ENCODE results near the gene LZIC.

LZIC gene

GRCh38 chr1:9942939-9943788, at the start of gene LZIC, which contains the start of gene NMNAT1:
TSS of gene LZIC (minus strand) at chr1:9943391. CDS start at chr1:9936619, 6,772 bp downstream.
TSS of gene NMNAT1 (plus strand) at chr1:9943475. CDS start at chr1:9972074, 28,599 bp downstream.
- Histone ChIP-seq H3K4me1 (ENCODE audit: insufficient read depth, low read length) (peaks cover 6% of the 10 kb centered on the region), H3K9me3 (ENCODE audit: low read length) (no peaks in the 10 kb centered on the region), H3K4me3 (ENCODE audit: low read depth in 1 of 2, low read length in 2 of 2) (peak within 1 kb of the TSS; percentile 75 to 86), H3K27me3 (ENCODE audit: control insufficient read depth in 1 of 2, insufficient read depth in 2 of 2, low read length in 2 of 2) (no peaks in the 10 kb centered on the region), H3K36me3 (ENCODE audit: insufficient read depth, low read length) (peaks cover 4% of the 10 kb centered on the region), H3K27ac (ENCODE audit: low read depth, low read length) (peak within 1 kb of the TSS; percentile 88), H3K9ac (ENCODE audit: low read length) (peak within 1 kb of the TSS; percentile 97)

- H3K9me3 ChIP-seq (ENCODE audit: low read length) = no peaks in the 10 kb centered on the region
- H3K27me3 ChIP-seq (ENCODE audit: control insufficient read depth in 1 of 2, insufficient read depth in 2 of 2, low read length in 2 of 2) = peaks cover 0 to 12% of the 10 kb centered on the region in 2 donors
- H3K9ac ChIP-seq (ENCODE audit: low read length) = no peak overlapping the region
- H3K4me1 ChIP-seq (ENCODE audit: insufficient read depth, low read length) = no peaks in the 10 kb centered on the region
- no peak overlapping the region for H3K27ac ChIP-seq (ENCODE audit: low read depth, low read length)
- no peaks in the 10 kb centered on the region for H3K36me3 ChIP-seq (ENCODE audit: insufficient read depth, low read length)
- H3K4me3 ChIP-seq (ENCODE audit: low read depth in 1 of 2, low read length in 2 of 2) = no peak overlapping the region
Observed at GRCh38 chr1:9992910-9993309, 49.7 kb upstream of the LZIC start.

- Histone ChIP-seq H3K9ac (ENCODE audit: low read length) (no peak overlapping the region), H3K27ac (ENCODE audit: low read depth, low read length) (no peak overlapping the region), H3K36me3 (ENCODE audit: insufficient read depth, low read length) (no peaks in the 10 kb centered on the region), H3K27me3 (ENCODE audit: control insufficient read depth in 1 of 2, insufficient read depth in 2 of 2, low read length in 2 of 2) (no peaks in the 10 kb centered on the region), H3K4me3 (ENCODE audit: low read depth in 1 of 2, low read length in 2 of 2) (no peak overlapping the region), H3K9me3 (ENCODE audit: low read length) (no peaks in the 10 kb centered on the region), H3K4me1 (ENCODE audit: insufficient read depth, low read length) (no peaks in the 10 kb centered on the region)
Observed at GRCh38 chr1:9990944-9991343, 47.8 kb upstream of the LZIC start.

- no peak overlapping the region for H3K4me3 ChIP-seq (ENCODE audit: low read depth in 1 of 2, low read length in 2 of 2)
- H3K9ac ChIP-seq (ENCODE audit: low read length) = no peak overlapping the region
- no peaks in the 10 kb centered on the region for H3K27me3 ChIP-seq (ENCODE audit: control insufficient read depth in 1 of 2, insufficient read depth in 2 of 2, low read length in 2 of 2)
- no peaks in the 10 kb centered on the region for H3K36me3 ChIP-seq (ENCODE audit: insufficient read depth, low read length)
- no peaks in the 10 kb centered on the region for H3K9me3 ChIP-seq (ENCODE audit: low read length)
- H3K4me1 ChIP-seq (ENCODE audit: insufficient read depth, low read length) = no peaks in the 10 kb centered on the region
- H3K27ac ChIP-seq (ENCODE audit: low read depth, low read length) = no peak overlapping the region
Observed at GRCh38 chr1:9989773-9990172, 46.6 kb upstream of the LZIC start.

GRCh38 chr1:9985001-9985400, 41.8 kb upstream of the LZIC start:
- Histone ChIP-seq H3K27me3 (ENCODE audit: control insufficient read depth in 1 of 2, insufficient read depth in 2 of 2, low read length in 2 of 2) (no peaks in the 10 kb centered on the region), H3K9me3 (ENCODE audit: low read length) (no peaks in the 10 kb centered on the region), H3K4me3 (ENCODE audit: low read depth in 1 of 2, low read length in 2 of 2) (no peak overlapping the region), H3K27ac (ENCODE audit: low read depth, low read length) (no peak overlapping the region), H3K9ac (ENCODE audit: low read length) (no peak overlapping the region), H3K36me3 (ENCODE audit: insufficient read depth, low read length) (peaks cover 12% of the 10 kb centered on the region), H3K4me1 (ENCODE audit: insufficient read depth, low read length) (no peaks in the 10 kb centered on the region)

- Histone ChIP-seq H3K4me3 (ENCODE audit: low read depth in 1 of 2, low read length in 2 of 2) (no peak overlapping the region), H3K27ac (ENCODE audit: low read depth, low read length) (no peak overlapping the region), H3K9me3 (ENCODE audit: low read length) (no peaks in the 10 kb centered on the region), H3K4me1 (ENCODE audit: insufficient read depth, low read length) (no peaks in the 10 kb centered on the region), H3K9ac (ENCODE audit: low read length) (no peak overlapping the region), H3K27me3 (ENCODE audit: control insufficient read depth in 1 of 2, insufficient read depth in 2 of 2, low read length in 2 of 2) (no peaks in the 10 kb centered on the region), H3K36me3 (ENCODE audit: insufficient read depth, low read length) (peaks cover 12% of the 10 kb centered on the region)
Observed at GRCh38 chr1:9984253-9984652, 41.1 kb upstream of the LZIC start.

GRCh38 chr1:9960706-9961562, 17.7 kb upstream of the LZIC start:
- no peaks in the 10 kb centered on the region for H3K36me3 ChIP-seq (ENCODE audit: insufficient read depth, low read length)
- H3K4me1 ChIP-seq (ENCODE audit: insufficient read depth, low read length) = no peaks in the 10 kb centered on the region
- no peaks in the 10 kb centered on the region for H3K27me3 ChIP-seq (ENCODE audit: control insufficient read depth in 1 of 2, insufficient read depth in 2 of 2, low read length in 2 of 2)
- H3K4me3 ChIP-seq (ENCODE audit: low read depth in 1 of 2, low read length in 2 of 2) = no peak overlapping the region
- H3K9ac ChIP-seq (ENCODE audit: low read length) = no peak overlapping the region
- no peaks in the 10 kb centered on the region for H3K9me3 ChIP-seq (ENCODE audit: low read length)
- H3K27ac ChIP-seq (ENCODE audit: low read depth, low read length) = no peak overlapping the region

- H3K4me3 ChIP-seq (ENCODE audit: low read depth in 1 of 2, low read length in 2 of 2) = no peak overlapping the region
- no peaks in the 10 kb centered on the region for H3K4me1 ChIP-seq (ENCODE audit: insufficient read depth, low read length)
- no peaks in the 10 kb centered on the region for H3K27me3 ChIP-seq (ENCODE audit: control insufficient read depth in 1 of 2, insufficient read depth in 2 of 2, low read length in 2 of 2)
- H3K9me3 ChIP-seq (ENCODE audit: low read length) = no peaks in the 10 kb centered on the region
- H3K9ac ChIP-seq (ENCODE audit: low read length) = no peak overlapping the region
- no peak overlapping the region for H3K27ac ChIP-seq (ENCODE audit: low read depth, low read length)
- H3K36me3 ChIP-seq (ENCODE audit: insufficient read depth, low read length) = no peaks in the 10 kb centered on the region
Observed at GRCh38 chr1:9960011-9960410, 16.8 kb upstream of the LZIC start.

GRCh38 chr1:9957726-9958125, 14.5 kb upstream of the LZIC start:
- Histone ChIP-seq H3K27ac (ENCODE audit: low read depth, low read length) (no peak overlapping the region), H3K9ac (ENCODE audit: low read length) (no peak overlapping the region), H3K4me1 (ENCODE audit: insufficient read depth, low read length) (no peaks in the 10 kb centered on the region), H3K9me3 (ENCODE audit: low read length) (no peaks in the 10 kb centered on the region), H3K36me3 (ENCODE audit: insufficient read depth, low read length) (no peaks in the 10 kb centered on the region), H3K27me3 (ENCODE audit: control insufficient read depth in 1 of 2, insufficient read depth in 2 of 2, low read length in 2 of 2) (no peaks in the 10 kb centered on the region), H3K4me3 (ENCODE audit: low read depth in 1 of 2, low read length in 2 of 2) (no peak overlapping the region)

- no peak overlapping the region for H3K9ac ChIP-seq (ENCODE audit: low read length)
- no peak overlapping the region for H3K4me3 ChIP-seq (ENCODE audit: low read depth in 1 of 2, low read length in 2 of 2)
- peaks cover 6% of the 10 kb centered on the region for H3K4me1 ChIP-seq (ENCODE audit: insufficient read depth, low read length)
- H3K27ac ChIP-seq (ENCODE audit: low read depth, low read length) = no peak overlapping the region
- H3K9me3 ChIP-seq (ENCODE audit: low read length) = no peaks in the 10 kb centered on the region
- peaks cover 4% of the 10 kb centered on the region for H3K36me3 ChIP-seq (ENCODE audit: insufficient read depth, low read length)
- no peaks in the 10 kb centered on the region for H3K27me3 ChIP-seq (ENCODE audit: control insufficient read depth in 1 of 2, insufficient read depth in 2 of 2, low read length in 2 of 2)
Observed at GRCh38 chr1:9946315-9946714, 3.1 kb upstream of the LZIC start.

- Histone ChIP-seq H3K4me1 (ENCODE audit: insufficient read depth, low read length) (peaks cover 6% of the 10 kb centered on the region), H3K4me3 (ENCODE audit: low read depth in 1 of 2, low read length in 2 of 2) (peak overlapping the region; percentile 75 to 86), H3K9ac (ENCODE audit: low read length) (peak overlapping the region; percentile 97), H3K36me3 (ENCODE audit: insufficient read depth, low read length) (peaks cover 2% of the 10 kb centered on the region), H3K27ac (ENCODE audit: low read depth, low read length) (peak overlapping the region; percentile 88), H3K9me3 (ENCODE audit: low read length) (no peaks in the 10 kb centered on the region), H3K27me3 (ENCODE audit: control insufficient read depth in 1 of 2, insufficient read depth in 2 of 2, low read length in 2 of 2) (no peaks in the 10 kb centered on the region)
Observed at GRCh38 chr1:9942399-9942938, 722 bp downstream of the LZIC start.

Data from muscle layer of colon (tissue), 2 donors.